Measurements from ENCODE around the gene BRSK1. TPM values are rescaled to one million over a fixed set of nuclear protein-coding genes. Genes with fewer than 3 reads are reported as not detected.

Gene BRSK1
- total and polyA plus RNA-seq, 2 of the 8 experiments (the other 6 are each of a cell fraction or from before 2014, with no cell fraction given): 27.6 to 32.7 TPM

GRCh38 chr19:55266840-55267239, 17.0 kb upstream of the BRSK1 start (continued):
- TF ChIP-seq CHD7 (IDR thresholded peaks at IDR 0.05; ENCODE audit: insufficient replicate concordance, low read length) (no peak), JUN (IDR thresholded peaks at IDR 0.05; ENCODE audit: low read depth, low read length) (no peak)
